Vagina (tissue), 2 donors: ENCODE data around the gene C19orf67.

Source experiments
- POLR2A ChIP-seq, 2 donors: fragments of 450-650 bp; IDR thresholded peaks; one replicate each; pipeline ENCODE4 v1.6.1; 2017; ENCODE audit warnings: antibody characterized with exemption in 2 of 2, mild to moderate bottlenecking in 2 of 2, moderate library complexity in 2 of 2
- POLR2AphosphoS5 ChIP-seq, 2 donors: sonication (generic); formaldehyde crosslinking; IDR thresholded peaks; one replicate each; pipeline ENCODE4 v1.9.0; 2017; ENCODE audit warnings: antibody characterized with exemption in 2 of 2, mild to moderate bottlenecking in 2 of 2, low read depth in 1 of 2; ENCODE audit not compliant: insufficient read depth in 1 of 2
- TF ChIP-seq, protein P1 (sequence below), 3 experiments: fragments of 450-650 bp in 2 of 3; fragments of 200-600 bp in 1 of 3; sonication (generic) in 1 of 3; IDR thresholded peaks; one replicate each; pipeline ENCODE4 v1.5.1; 2017 to 2019; ENCODE audit warnings: antibody characterized with exemption in 3 of 3, mild to moderate bottlenecking in 2 of 3, moderate library complexity in 2 of 3

DNA sequence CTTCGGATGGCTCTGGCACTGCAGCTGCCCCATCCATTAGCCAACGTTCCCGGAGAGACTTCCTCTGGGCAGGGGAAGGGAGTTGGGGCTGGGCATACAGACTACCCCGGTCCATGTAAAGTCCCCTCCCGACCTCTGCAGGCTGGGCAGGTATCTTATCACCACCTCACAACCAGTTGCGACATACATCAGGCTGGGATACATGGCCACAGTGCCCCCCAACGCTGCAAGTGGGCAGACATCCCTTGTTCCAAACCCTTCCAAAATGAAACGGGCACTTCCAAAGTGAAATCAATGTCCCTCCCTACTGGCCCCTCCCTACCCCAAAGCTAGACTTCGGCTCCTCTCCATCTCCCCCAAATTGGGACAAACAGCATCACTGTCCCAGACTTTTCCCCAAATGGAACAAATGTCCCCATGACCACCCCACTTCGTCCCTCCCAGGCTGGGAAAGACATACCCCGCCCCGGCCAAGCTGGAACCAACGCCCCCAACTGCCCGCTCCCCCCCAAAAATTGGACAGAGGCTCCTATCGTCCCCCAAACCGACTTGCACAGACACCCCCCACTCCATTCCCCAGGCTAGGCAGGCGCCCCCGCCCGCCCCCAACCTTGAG is 28.7 kb downstream of the C19orf67 start:
- TF ChIP-seq, protein P1, sequence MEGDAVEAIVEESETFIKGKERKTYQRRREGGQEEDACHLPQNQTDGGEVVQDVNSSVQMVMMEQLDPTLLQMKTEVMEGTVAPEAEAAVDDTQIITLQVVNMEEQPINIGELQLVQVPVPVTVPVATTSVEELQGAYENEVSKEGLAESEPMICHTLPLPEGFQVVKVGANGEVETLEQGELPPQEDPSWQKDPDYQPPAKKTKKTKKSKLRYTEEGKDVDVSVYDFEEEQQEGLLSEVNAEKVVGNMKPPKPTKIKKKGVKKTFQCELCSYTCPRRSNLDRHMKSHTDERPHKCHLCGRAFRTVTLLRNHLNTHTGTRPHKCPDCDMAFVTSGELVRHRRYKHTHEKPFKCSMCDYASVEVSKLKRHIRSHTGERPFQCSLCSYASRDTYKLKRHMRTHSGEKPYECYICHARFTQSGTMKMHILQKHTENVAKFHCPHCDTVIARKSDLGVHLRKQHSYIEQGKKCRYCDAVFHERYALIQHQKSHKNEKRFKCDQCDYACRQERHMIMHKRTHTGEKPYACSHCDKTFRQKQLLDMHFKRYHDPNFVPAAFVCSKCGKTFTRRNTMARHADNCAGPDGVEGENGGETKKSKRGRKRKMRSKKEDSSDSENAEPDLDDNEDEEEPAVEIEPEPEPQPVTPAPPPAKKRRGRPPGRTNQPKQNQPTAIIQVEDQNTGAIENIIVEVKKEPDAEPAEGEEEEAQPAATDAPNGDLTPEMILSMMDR (IDR thresholded peaks at IDR 0.05): no peak
- TF ChIP-seq POLR2AphosphoS5 (IDR thresholded peaks at IDR 0.05; ENCODE audit: insufficient read depth in 1 of 2, low read depth in 1 of 2): no peak
- no peak for TF ChIP-seq POLR2A (IDR thresholded peaks at IDR 0.05)
